Breast epithelium (tissue), 4 donors: Measurements from ENCODE around the gene PCDH18. TPM values are rescaled to one million over a fixed set of nuclear protein-coding genes. Genes with fewer than 3 reads are reported as not detected.

Source experiments
- DNase-seq, 2 donors: peaks; one replicate each; pipeline ENCODE4 v3.0.0-alpha.2; 2019; ENCODE audit warnings: low spot score in 2 of 2
- H3K27ac ChIP-seq, 2 donors: fragments of 200-600 bp; sonication (generic) in 1 of 2; one replicate each; pipeline ENCODE4 v1.5.1; 2016 to 2019; ENCODE audit warnings: mild to moderate bottlenecking in 1 of 2
- H3K27me3 ChIP-seq, 2 donors: fragments of 200-600 bp; sonication (generic) in 1 of 2; one replicate each; pipeline versions ENCODE4 v1.5.1 to v1.6.0; 2017 to 2019; ENCODE audit warnings: control low read depth in 1 of 2, mild to moderate bottlenecking in 1 of 2
- H3K36me3 ChIP-seq: fragments of 200-600 bp; one replicate; pipeline ENCODE4 v1.5.1; 2019
- H3K4me1 ChIP-seq, 2 donors: fragments of 200-600 bp; sonication (generic); one replicate each; pipeline ENCODE4 v1.5.1; 2016 to 2019; ENCODE audit warnings: control low read depth in 1 of 2
- H3K4me3 ChIP-seq, 3 donors: fragments of 200-600 bp; sonication (generic); 1 replicate in 2 of 3; 2 replicates in 1 of 3; pipeline ENCODE4 v1.5.1; 2016 to 2019; ENCODE audit warnings: mild to moderate bottlenecking in 3 of 3, moderate library complexity in 2 of 3
- H3K9me3 ChIP-seq, 2 donors: fragments of 200-600 bp; sonication (generic) in 1 of 2; one replicate each; pipeline ENCODE4 v1.5.1; 2016 to 2019; ENCODE audit warnings: control low read depth in 1 of 2
- CTCF ChIP-seq, 3 donors: fragments of 450-650 bp; IDR thresholded peaks; one replicate each; pipeline ENCODE4 v1.5.1; 2016 to 2017; ENCODE audit warnings: antibody characterized with exemption in 3 of 3, mild to moderate bottlenecking in 3 of 3, moderate library complexity in 3 of 3
- POLR2A ChIP-seq: fragments of 450-650 bp; IDR thresholded peaks from one replicate; pipeline ENCODE4 v1.6.1; 2016; ENCODE audit warnings: antibody characterized with exemption, mild to moderate bottlenecking, moderate library complexity
- POLR2AphosphoS5 ChIP-seq, 3 donors: sonication (generic); formaldehyde crosslinking; IDR thresholded peaks; one replicate each; pipeline ENCODE4 v1.6.1; 2017; ENCODE audit warnings: antibody characterized with exemption in 3 of 3
- intact Hi-C: fragments of 100-400 bp; cut with DNase I; formaldehyde crosslinking; loops from one replicate; pipeline ENCODE4 v1.15.1; 2023; ENCODE audit warnings: low total_unique reads
- total RNA-seq, 3 donors: library from RNA; depleted of rRNA; stranded (reverse); fragments of >200 nt; gene quantifications; one replicate each; pipeline ENCODE4 v1.1.0, GENCODE V29; 2016

PCDH18 gene
- total RNA-seq, 3 donors from 2014 or later, result 34.2 to 67.2 (median 52.1) TPM

- Histone ChIP-seq H3K27me3 (no peaks in the 10 kb centered on the region), H3K27ac (peak overlapping the region; percentile 49 to 81), H3K4me3 (peak overlapping the region in 1 of 3 donors; percentile 20), H3K9me3 (no peaks in the 10 kb centered on the region), H3K36me3 (no peaks in the 10 kb centered on the region), H3K4me1 (no peaks in the 10 kb centered on the region)
- intact Hi-C loops, result no loop called here
- no peak for DNase-seq
- TF ChIP-seq POLR2AphosphoS5 (IDR thresholded peaks at IDR 0.05) (no peak), CTCF (IDR thresholded peaks at IDR 0.05) (no peak), POLR2A (no peak)
Measured at GRCh38 chr4:137535718-137536117, 3.4 kb upstream of the PCDH18 start.

- Histone ChIP-seq H3K27me3 (no peaks in the 10 kb centered on the region), H3K27ac (peak overlapping the region; percentile 81 to 82), H3K9me3 (no peaks in the 10 kb centered on the region), H3K4me3 (peak overlapping the region in 2 of 3 donors; percentile 16 to 76), H3K4me1 (no peaks in the 10 kb centered on the region), H3K36me3 (no peaks in the 10 kb centered on the region)
- no peak for TF ChIP-seq POLR2A
- TF ChIP-seq POLR2AphosphoS5 (IDR thresholded peaks at IDR 0.05), result no peak
- TF ChIP-seq CTCF (IDR thresholded peaks at IDR 0.05), result no peak
- DNase-seq, result no peak
- intact Hi-C loops, result no loop called here
Measured at GRCh38 chr4:137534516-137534915, 2.2 kb upstream of the PCDH18 start.

GRCh38 chr4:137533855-137534254 lies 1.6 kb upstream of the PCDH18 start:
- no peaks in the 10 kb centered on the region for H3K27me3 ChIP-seq
- intact Hi-C loops, result no loop called here
- no peak for TF ChIP-seq CTCF (IDR thresholded peaks at IDR 0.05)
- TF ChIP-seq POLR2A, result no peak
- TF ChIP-seq POLR2AphosphoS5 (IDR thresholded peaks at IDR 0.05), result no peak
- DNase-seq, result no peak
- H3K27ac ChIP-seq, result peak overlapping the region; percentile 66 to 82
- peak overlapping the region; percentile 57 to 76 (median 58) for H3K4me3 ChIP-seq
- H3K4me1 ChIP-seq, result no peaks in the 10 kb centered on the region
- H3K36me3 ChIP-seq, result no peaks in the 10 kb centered on the region
- no peaks in the 10 kb centered on the region for H3K9me3 ChIP-seq

- H3K36me3 ChIP-seq, result no peaks in the 10 kb centered on the region
- intact Hi-C loops, result no loop called here
- H3K4me3 ChIP-seq, result peak overlapping the region; percentile 57 to 76 (median 58)
- no peaks in the 10 kb centered on the region for H3K4me1 ChIP-seq
- peak overlapping the region; percentile 82 to 92 for H3K27ac ChIP-seq
- no peaks in the 10 kb centered on the region for H3K9me3 ChIP-seq
- no peak for DNase-seq
- TF ChIP-seq POLR2AphosphoS5 (IDR thresholded peaks at IDR 0.05), result no peak
- TF ChIP-seq CTCF (IDR thresholded peaks at IDR 0.05), result no peak
- no peak for TF ChIP-seq POLR2A
- no peaks in the 10 kb centered on the region for H3K27me3 ChIP-seq
Measured at GRCh38 chr4:137532869-137533236, 559 bp upstream of the PCDH18 start.

- Histone ChIP-seq H3K4me1 (no peaks in the 10 kb centered on the region), H3K27ac (peak overlapping the region; percentile 82 to 92), H3K4me3 (peak overlapping the region; percentile 57 to 76 (median 58)), H3K27me3 (no peaks in the 10 kb centered on the region), H3K36me3 (no peaks in the 10 kb centered on the region), H3K9me3 (no peaks in the 10 kb centered on the region)
- no peak for DNase-seq
- TF ChIP-seq POLR2AphosphoS5 (IDR thresholded peaks at IDR 0.05) (no peak), CTCF (IDR thresholded peaks at IDR 0.05) (peak in 1 of 3 donors; percentile 14), POLR2A (no peak)
- intact Hi-C loops, result no loop called here
Measured at GRCh38 chr4:137531168-137531985, 917 bp downstream of the PCDH18 start.
